Activated T-cell treated with anti-CD3 and anti-CD28 coated beads, Interleukin-2, amount 50 U/mL, for 24 hours (primary cell): ENCODE results near the gene RNF175.

ENCODE experiments used
- DNase-seq: peaks from one replicate; pipeline ENCODE4 v3.0.0-alpha.2; 2020
- H3K27ac Mint-ChIP-seq: 2 replicates; pipeline ENCODE4 v1.8.0; 2020; ENCODE audit warnings: mild to moderate bottlenecking, mixed read lengths
- H3K27me3 Mint-ChIP-seq: 2 replicates; pipeline ENCODE4 v1.8.0; 2020; ENCODE audit warnings: mixed read lengths
- H3K36me3 Mint-ChIP-seq: 2 replicates; pipeline ENCODE4 v1.8.0; 2020; ENCODE audit warnings: low read depth, mixed read lengths
- H3K4me1 Mint-ChIP-seq: 2 replicates; pipeline ENCODE4 v1.8.0; 2020; ENCODE audit warnings: low read depth, mixed read lengths
- H3K4me3 Mint-ChIP-seq: 2 replicates; pipeline ENCODE4 v1.8.0; 2020; ENCODE audit warnings: mild to moderate bottlenecking, moderate library complexity, mixed read lengths
- H3K9me3 Mint-ChIP-seq: 2 replicates; pipeline ENCODE4 v1.8.0; 2020; ENCODE audit warnings: mixed read lengths

Gene RNF175

DNA sequence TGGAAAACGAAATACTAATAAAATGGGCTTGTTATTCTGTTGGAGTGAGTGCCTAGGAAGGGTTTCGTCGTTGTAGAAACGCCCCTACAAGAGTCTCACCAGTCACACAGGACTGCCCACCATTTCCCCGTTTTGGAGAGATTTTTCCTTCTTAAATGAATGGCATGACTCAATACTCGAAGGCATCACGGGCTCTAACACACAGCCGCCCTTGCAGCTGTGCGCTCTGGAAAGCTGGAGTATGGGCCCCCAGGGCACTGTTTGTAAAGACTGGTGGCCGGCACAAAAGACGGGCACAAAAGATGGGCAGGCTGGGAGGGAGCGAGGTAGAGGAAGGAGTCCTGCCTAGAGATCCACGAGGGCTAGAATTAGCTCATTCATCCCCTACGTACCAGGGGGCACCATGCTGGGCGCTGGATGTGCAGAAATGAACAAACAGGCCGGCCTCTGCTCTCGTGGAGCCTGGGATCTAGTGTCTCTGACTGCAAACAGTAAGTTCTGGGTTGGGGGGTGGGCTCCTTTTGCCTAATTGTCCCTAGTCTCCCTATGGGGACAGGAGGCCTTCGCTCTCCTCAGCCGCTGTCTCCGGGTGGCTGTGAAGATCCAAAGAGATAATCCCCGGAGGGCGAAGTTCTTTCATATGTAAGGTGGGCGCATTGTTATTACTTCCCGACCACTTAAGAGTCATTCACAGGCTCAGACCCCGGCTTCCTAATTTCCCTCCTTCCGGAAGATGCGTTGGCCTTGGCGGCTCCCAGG lies 30.1 kb upstream of the RNF175 start:
- peak; percentile 45 for DNase-seq
- no peaks in the 10 kb centered on the region for H3K9me3 Mint-ChIP-seq
- H3K27ac Mint-ChIP-seq = no peak overlapping the region
- H3K27me3 Mint-ChIP-seq = peaks cover 91% of the 10 kb centered on the region
- H3K4me1 Mint-ChIP-seq = peaks cover 42% of the 10 kb centered on the region
- H3K36me3 Mint-ChIP-seq = no peaks in the 10 kb centered on the region
- peak overlapping the region; percentile 35 for H3K4me3 Mint-ChIP-seq

DNA sequence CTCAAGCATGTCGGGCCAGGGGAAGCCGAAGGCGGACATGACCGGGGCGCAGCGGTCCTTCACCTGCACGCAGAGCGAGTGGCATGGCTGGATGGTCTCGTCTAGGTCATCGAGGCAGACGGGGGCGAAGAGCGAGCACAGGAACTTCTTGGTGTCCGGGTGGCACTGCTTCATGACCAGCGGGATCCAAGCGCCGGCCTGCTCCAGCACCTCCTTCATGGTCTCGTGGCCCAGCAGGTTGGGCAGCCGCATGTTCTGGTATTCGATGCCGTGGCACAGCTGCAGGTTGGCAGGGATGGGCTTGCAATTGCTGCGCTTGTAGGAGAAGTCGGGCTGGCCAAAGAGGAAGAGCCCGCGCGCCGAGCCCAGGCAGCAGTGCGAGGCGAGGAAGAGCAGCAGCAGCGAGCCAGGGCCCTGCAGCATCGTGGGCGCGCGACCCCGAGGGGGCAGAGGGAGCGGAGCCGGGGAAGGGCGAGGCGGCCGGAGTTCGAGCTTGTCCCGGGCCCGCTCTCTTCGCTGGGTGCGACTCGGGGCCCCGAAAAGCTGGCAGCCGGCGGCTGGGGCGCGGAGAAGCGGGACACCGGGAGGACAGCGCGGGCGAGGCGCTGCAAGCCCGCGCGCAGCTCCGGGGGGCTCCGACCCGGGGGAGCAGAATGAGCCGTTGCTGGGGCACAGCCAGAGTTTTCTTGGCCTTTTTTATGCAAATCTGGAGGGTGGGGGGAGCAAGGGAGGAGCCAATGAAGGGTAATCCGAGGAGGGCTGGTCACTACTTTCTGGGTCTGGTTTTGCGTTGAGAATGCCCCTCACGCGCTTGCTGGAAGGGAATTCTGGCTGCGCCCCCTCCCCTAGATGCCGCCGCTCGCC lies 28.8 kb upstream of the RNF175 start, which contains the start of gene SFRP2:
SFRP2 (minus strand) TSS at position 671 of the 864 bp plus-strand sequence; CDS start at position 423, 248 bp downstream.
- H3K4me3 Mint-ChIP-seq = peak within 1 kb of the TSS; percentile 55
- H3K4me1 Mint-ChIP-seq = peaks cover 42% of the 10 kb centered on the region
- no peak within 1 kb of the TSS for H3K27ac Mint-ChIP-seq
- DNase-seq = peak; percentile 40
- H3K36me3 Mint-ChIP-seq = no peaks in the 10 kb centered on the region
- peaks cover 85% of the 10 kb centered on the region for H3K27me3 Mint-ChIP-seq
- no peaks in the 10 kb centered on the region for H3K9me3 Mint-ChIP-seq

DNA sequence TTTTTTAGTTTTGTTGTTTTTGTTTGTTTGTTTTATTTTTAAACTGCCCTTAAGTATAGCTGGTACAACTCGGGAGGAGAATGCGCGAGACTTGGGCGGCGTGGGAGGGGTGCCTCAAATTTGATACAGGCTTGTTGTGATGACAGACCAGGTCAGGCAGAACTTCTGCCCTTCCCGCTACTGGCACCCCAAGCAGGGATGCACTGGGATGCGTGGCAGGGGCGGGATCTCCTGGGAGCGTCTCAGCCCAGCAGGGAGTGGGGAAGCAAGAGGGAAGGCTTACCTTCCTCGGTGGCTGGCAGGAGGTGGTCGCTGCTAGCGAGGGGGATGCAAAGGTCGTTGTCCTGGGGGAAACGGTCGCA lies 28.2 kb upstream of the RNF175 start:
- no peak overlapping the region for H3K27ac Mint-ChIP-seq
- DNase-seq = no peak

DNA sequence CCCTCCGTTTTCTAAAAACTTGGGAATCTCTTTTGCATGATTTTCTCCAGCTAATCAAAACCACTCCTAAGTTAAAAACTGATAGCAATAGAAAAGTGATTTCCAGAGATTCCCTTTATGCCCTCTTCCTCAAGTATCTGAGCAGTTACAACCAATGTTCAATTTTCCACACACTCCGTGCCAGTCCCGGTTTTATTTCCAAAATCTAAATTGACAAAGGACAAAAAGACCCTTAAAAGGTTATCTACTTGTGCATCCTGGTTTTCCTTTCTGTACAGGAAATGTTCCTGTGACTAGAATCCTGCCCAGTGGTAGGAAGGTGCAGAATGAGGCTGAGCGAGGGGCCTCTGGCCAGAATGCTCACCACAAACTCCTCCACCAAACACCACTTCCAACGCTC lies 27.8 kb upstream of the RNF175 start:
- Mint-ChIP-seq H3K9me3 (no peaks in the 10 kb centered on the region), H3K36me3 (no peaks in the 10 kb centered on the region), H3K27me3 (peaks cover 82% of the 10 kb centered on the region), H3K27ac (no peak overlapping the region), H3K4me3 (no peak overlapping the region), H3K4me1 (peaks cover 40% of the 10 kb centered on the region)
- DNase-seq = no peak

More for the DNA sequence above, 28.2 kb upstream of the RNF175 start:
- H3K36me3 Mint-ChIP-seq = no peaks in the 10 kb centered on the region
- H3K27me3 Mint-ChIP-seq = peaks cover 83% of the 10 kb centered on the region
- H3K4me1 Mint-ChIP-seq = peaks cover 42% of the 10 kb centered on the region
- no peaks in the 10 kb centered on the region for H3K9me3 Mint-ChIP-seq
- peak overlapping the region; percentile 55 for H3K4me3 Mint-ChIP-seq

DNA sequence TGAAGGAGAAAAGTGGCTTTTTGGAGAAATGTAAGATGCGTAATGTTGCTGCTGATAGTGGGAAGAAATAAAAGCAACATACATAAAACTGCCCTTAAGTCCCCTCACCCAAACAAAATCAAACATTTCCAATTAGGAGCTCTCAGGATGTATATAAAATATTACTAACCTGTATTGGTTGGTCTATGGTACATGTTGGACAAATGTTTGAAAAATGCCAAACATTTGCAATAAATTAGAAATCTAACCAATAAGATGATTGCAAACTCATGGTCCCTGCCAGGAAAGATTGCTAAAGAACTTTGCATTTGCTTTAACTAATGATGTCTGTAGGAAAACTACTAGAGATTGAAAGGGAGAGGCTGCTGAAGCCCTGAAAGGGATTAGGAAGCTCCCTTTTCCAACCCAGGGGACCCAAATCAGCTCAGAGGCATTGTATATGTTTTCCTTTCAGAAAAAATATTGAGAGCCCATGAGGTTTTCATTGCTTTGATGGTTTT lies 27.3 kb upstream of the RNF175 start:
- Mint-ChIP-seq H3K4me1 (peaks cover 35% of the 10 kb centered on the region), H3K9me3 (no peaks in the 10 kb centered on the region), H3K4me3 (no peak overlapping the region), H3K36me3 (no peaks in the 10 kb centered on the region), H3K27me3 (peaks cover 80% of the 10 kb centered on the region), H3K27ac (no peak overlapping the region)
- no peak for DNase-seq

DNA sequence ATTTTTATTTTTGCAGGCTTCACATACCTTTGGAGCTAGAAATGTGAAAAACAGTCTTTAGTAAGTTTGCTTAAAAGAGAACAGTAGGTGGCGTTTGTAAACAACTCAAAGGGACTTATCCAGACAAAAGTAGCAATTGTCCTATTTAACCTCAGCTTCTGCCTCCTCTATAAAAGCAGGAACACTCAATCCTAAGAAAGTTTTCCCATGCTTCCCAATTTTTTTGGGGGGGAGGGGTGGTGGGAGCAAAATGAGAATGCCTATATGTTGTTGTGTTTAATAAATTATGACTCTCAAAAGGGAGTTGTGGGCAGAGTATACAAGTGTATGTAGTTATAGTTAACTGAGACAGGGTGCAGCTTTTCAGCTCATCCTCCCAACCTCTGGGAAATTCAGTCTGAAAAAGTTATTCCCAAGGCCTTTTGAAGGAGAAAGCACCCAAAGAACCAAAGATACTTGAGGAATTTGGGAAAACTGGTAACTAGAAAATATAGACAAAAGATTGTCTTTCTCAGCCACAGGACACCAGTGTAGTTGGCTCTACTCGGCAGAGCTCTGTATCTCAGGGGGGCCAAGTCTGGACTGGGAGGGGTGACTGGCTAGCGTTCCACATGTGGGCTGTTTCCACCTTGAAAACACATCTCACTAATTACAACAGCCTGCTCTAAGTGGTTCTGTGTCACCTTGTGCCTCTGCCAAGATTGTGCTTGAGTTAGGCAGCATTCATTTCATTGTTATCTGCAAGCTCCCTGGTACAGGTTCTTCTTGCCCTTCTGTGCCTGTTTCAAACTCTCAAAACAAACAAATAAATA lies 26.3 kb upstream of the RNF175 start:
- DNase-seq = no peak
- Mint-ChIP-seq H3K27ac (no peak overlapping the region), H3K4me3 (no peak overlapping the region), H3K4me1 (peaks cover 25% of the 10 kb centered on the region), H3K9me3 (no peaks in the 10 kb centered on the region), H3K36me3 (no peaks in the 10 kb centered on the region), H3K27me3 (peaks cover 80% of the 10 kb centered on the region)

DNA sequence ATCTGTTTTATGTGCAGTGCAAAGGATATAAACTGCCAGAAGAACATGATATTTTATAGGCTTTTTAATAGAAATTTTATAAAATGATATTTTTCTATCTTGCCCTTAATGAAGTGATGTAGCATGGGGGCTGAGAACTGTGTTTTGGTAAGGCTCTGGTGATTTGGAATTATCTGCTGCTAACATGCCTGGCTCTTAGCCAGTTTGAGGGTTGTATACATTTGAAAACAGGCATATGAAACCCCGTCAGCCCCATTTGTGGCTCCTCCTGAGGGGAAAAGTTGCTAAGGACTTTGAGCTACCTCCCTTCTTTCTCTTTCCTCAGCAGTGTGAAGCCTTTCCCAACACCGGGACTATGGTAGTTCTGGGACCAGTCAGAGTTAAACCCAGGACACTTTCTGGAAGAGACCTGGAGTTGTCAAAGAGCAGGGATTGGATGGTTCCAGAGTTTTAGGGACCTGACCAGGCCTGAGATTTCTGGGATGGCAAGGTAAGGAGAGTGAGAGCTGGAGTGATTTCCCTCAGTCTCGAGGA lies 24.4 kb upstream of the RNF175 start:
- Mint-ChIP-seq H3K27me3 (peaks cover 68% of the 10 kb centered on the region), H3K9me3 (no peaks in the 10 kb centered on the region), H3K4me1 (peaks cover 10% of the 10 kb centered on the region), H3K4me3 (no peak overlapping the region), H3K36me3 (no peaks in the 10 kb centered on the region), H3K27ac (no peak overlapping the region)
- no peak for DNase-seq

DNA sequence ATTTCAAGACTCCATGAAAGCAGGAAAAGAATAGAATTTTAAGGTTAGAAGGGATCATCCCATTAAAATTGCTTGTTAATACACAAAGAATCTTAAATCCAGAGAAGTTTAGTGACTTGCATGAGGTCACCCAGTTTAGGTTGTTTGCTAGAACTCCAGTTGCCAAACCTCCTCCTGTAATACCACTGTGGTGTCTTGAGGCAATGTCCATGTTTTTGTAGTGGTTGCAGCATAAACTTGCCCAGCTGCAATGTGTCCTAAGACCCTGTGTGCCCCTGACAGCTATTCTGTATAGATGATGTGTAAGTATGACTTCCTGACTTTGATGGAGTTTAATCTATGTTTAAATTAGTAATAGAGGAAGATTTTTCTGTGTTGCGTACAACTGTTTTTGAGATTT lies 22.8 kb upstream of the RNF175 start:
- Mint-ChIP-seq H3K27ac (no peak overlapping the region), H3K36me3 (no peaks in the 10 kb centered on the region), H3K4me3 (no peak overlapping the region), H3K4me1 (no peaks in the 10 kb centered on the region), H3K9me3 (peaks cover 3% of the 10 kb centered on the region), H3K27me3 (peaks cover 61% of the 10 kb centered on the region)
- no peak for DNase-seq

DNA sequence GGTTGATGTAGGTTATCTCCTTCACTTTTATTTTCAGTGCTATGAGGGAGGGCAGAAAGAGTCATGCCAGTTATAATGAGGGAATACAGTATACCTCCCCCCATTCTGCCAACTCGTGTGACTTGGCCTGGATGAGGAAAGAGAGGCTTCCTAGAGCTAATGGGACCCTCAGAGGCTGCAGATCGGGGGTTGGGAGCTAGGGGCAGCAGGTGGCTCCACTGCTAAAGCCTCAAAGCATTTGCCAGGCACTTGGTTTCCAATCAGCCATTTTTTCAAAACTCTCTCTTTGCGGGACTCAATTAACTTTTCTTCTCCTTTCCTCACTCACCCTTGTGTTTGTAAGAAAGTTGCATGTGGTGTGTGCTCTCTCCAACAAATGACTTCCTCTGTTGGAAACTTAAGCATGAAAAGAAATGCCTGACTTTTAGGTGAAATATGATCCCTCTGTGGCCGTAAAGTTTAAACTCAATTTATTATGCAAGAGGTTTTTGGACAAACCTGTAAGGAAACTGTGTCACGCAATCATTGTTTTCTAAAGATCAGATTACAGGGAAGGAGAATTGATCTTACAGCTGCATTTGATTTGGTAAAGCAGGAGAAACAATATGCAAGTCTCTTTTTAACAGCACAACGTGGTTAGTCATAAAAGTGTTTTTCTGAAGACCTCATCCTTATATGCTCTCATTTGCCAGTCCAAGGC lies 22.0 kb upstream of the RNF175 start:
- no peak overlapping the region for H3K4me3 Mint-ChIP-seq

DNA sequence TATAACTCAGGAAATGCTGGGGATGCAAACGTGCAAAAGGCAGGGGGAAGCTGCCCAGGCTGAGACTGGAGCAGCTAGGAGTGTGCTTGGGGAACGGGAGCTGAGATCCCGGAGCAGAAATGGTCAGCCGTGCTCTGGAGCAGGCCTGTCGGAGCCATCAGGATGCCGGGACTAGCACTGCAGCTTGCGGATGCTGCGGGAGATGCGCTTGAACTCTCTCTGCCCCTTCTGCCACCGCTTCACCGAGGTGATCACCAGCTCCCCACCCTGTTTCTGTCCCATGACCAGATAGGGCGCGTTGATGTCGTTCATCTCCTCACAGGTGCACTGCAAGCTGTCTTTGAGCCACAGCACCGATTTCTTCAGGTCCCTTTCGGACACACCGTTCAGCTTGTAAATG lies 21.5 kb upstream of the RNF175 start:
- Mint-ChIP-seq H3K4me3 (no peak overlapping the region), H3K4me1 (no peaks in the 10 kb centered on the region), H3K27ac (no peak overlapping the region), H3K27me3 (peaks cover 56% of the 10 kb centered on the region), H3K9me3 (peaks cover 3% of the 10 kb centered on the region), H3K36me3 (no peaks in the 10 kb centered on the region)
- no peak for DNase-seq

More for the DNA sequence above, 22.0 kb upstream of the RNF175 start:
- no peaks in the 10 kb centered on the region for H3K36me3 Mint-ChIP-seq
- peaks cover 3% of the 10 kb centered on the region for H3K9me3 Mint-ChIP-seq
- no peak for DNase-seq
- no peak overlapping the region for H3K27ac Mint-ChIP-seq
- H3K27me3 Mint-ChIP-seq = peaks cover 59% of the 10 kb centered on the region
- H3K4me1 Mint-ChIP-seq = no peaks in the 10 kb centered on the region

DNA sequence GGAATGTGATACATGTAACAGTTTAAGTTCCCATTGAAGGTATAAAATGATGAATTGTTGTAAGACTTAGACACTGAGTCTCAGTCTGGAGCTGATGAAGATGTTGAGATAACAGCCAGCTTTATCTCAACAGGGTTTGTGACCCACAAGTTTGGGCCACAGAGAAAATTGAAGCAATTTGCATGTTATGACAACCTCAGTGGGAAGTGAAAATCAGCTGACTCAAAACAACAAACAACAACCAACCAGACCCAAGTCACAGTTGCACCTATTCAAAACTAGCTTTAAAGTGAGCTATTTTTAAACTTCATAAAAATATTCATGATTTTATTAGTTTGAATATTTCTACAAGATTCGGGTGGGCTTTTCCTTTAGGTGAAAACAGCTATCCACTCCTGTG lies 21.1 kb upstream of the RNF175 start:
- no peak overlapping the region for H3K27ac Mint-ChIP-seq
- no peak for DNase-seq
- no peaks in the 10 kb centered on the region for H3K36me3 Mint-ChIP-seq
- H3K4me3 Mint-ChIP-seq = no peak overlapping the region
- no peaks in the 10 kb centered on the region for H3K4me1 Mint-ChIP-seq
- H3K27me3 Mint-ChIP-seq = peaks cover 52% of the 10 kb centered on the region
- H3K9me3 Mint-ChIP-seq = peaks cover 3% of the 10 kb centered on the region

DNA sequence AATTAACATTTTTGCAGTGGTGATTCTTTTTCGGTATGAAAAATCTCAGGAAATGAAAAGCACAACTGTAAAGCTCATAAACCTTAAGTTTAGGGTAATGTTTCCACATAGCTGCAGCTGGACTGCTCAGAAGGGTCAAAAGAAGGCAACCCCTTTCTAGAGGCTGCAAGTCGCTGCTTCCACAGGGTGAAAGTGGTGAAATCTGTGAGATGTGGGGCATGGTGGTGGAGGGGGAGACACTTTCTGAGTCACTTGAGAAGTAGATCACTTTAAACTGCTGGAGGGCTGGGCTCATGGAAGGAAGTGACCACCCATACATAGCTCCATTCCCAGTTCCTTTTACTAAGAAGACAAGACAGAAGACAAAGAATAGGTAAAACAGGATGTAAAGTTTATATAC lies 20.4 kb upstream of the RNF175 start:
- DNase-seq = no peak
- peaks cover 47% of the 10 kb centered on the region for H3K27me3 Mint-ChIP-seq
- no peak overlapping the region for H3K4me3 Mint-ChIP-seq
- no peaks in the 10 kb centered on the region for H3K4me1 Mint-ChIP-seq
- H3K27ac Mint-ChIP-seq = no peak overlapping the region
- no peaks in the 10 kb centered on the region for H3K36me3 Mint-ChIP-seq
- H3K9me3 Mint-ChIP-seq = peaks cover 3% of the 10 kb centered on the region

DNA sequence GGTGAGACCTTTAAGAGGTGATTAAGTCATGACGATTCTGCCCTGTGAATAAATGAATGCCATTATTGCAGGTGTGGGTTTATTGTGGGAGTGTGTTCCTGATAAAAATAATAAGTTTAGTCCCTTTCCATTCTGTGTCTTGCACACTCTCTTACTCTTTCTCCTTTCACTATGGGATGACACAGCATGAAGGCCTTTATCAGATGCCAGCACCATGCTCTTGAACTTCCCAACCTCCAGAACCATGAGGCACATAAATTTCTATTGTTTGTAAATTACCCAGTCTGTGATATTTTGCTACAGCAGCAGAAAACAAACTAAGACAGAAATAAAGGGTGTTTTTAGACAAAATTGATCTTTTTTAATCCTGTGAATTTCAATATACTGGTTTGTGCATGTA lies 18.6 kb upstream of the RNF175 start:
- Mint-ChIP-seq H3K4me3 (no peak overlapping the region), H3K27me3 (peaks cover 47% of the 10 kb centered on the region), H3K9me3 (peaks cover 3% of the 10 kb centered on the region), H3K4me1 (no peaks in the 10 kb centered on the region), H3K36me3 (no peaks in the 10 kb centered on the region), H3K27ac (no peak overlapping the region)
- DNase-seq = no peak

DNA sequence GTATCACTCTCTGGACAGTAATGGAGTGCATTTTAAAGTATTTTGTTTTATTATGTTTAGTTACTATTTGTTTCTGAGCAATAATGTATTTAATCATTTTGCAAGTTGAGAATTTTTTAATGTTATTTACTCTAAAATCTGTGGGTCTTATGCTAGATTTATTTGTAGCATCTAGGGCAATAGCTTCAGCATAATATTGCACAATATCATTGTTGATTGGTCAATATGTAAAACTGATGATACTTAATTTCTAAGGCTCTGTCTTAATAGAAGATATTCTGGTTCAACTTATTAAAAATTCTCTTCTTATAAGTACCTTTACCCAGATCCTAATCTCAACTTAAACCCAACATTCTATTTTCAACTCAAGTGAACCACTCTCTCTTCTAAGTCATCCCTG lies 17.6 kb upstream of the RNF175 start:
- no peak overlapping the region for H3K27ac Mint-ChIP-seq
- no peaks in the 10 kb centered on the region for H3K36me3 Mint-ChIP-seq
- no peaks in the 10 kb centered on the region for H3K4me1 Mint-ChIP-seq
- H3K4me3 Mint-ChIP-seq = no peak overlapping the region
- peaks cover 3% of the 10 kb centered on the region for H3K9me3 Mint-ChIP-seq
- peaks cover 46% of the 10 kb centered on the region for H3K27me3 Mint-ChIP-seq
- DNase-seq = no peak
